Measurements from ENCODE around the gene DNAJC18. TPM values are rescaled to one million over a fixed set of nuclear protein-coding genes. Genes with fewer than 3 reads are reported as not detected.

The DNAJC18 gene
- total and polyA plus RNA-seq, 8 donors = 10.0 to 40.2 (median 28.8) TPM

DNA sequence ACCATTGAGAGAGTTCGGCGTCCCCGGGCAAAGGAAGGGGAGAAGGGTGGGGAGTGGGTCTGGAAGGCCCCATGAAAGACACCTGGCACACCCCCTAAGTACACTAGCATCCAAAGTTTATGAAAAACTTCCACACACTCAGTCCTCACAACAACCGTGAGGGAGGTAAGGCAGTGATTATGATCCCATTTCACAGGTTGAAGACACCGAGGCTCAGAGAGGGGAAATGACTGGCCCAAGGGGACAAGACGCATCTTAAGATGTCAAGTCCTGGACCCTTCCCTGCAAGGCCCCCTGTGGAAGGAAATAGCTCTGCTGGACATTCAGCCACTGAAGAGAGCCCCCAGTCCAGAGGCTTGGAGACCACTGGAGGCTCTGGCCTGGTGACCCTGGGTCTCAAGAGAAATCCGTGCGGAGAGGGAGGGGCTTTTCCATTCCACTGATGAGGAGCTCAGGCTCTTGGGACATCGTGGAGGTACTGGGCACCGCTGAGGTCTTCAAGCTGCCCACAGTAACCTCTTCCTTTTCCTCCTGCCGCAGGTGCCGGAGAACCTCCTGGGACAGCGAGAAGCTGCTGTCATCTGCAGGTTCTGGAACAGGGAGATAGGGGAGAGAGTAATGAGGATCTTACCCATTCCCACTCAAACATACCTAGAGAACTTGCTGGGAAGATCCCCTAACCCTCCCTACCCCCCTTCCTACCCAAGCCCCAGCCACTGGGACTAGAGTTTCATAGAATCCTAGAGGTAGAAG lies 36.7 kb upstream of the DNAJC18 start:
- ATAC-seq (no peak), DNase-seq (no peak)
- Histone ChIP-seq H3K9me3 (no peaks in the 10 kb centered on the region), H3K4me3 (no peak overlapping the region), H3K27me3 (no peaks in the 10 kb centered on the region), H3K27ac (peak overlapping the region in 1 of 2 donors; percentile 40), H3K36me3 (peaks cover 0 to 41% of the 10 kb centered on the region in 2 donors), H3K4me1 (peaks cover 25 to 95% of the 10 kb centered on the region in 2 donors)
- TF ChIP-seq, protein P1, sequence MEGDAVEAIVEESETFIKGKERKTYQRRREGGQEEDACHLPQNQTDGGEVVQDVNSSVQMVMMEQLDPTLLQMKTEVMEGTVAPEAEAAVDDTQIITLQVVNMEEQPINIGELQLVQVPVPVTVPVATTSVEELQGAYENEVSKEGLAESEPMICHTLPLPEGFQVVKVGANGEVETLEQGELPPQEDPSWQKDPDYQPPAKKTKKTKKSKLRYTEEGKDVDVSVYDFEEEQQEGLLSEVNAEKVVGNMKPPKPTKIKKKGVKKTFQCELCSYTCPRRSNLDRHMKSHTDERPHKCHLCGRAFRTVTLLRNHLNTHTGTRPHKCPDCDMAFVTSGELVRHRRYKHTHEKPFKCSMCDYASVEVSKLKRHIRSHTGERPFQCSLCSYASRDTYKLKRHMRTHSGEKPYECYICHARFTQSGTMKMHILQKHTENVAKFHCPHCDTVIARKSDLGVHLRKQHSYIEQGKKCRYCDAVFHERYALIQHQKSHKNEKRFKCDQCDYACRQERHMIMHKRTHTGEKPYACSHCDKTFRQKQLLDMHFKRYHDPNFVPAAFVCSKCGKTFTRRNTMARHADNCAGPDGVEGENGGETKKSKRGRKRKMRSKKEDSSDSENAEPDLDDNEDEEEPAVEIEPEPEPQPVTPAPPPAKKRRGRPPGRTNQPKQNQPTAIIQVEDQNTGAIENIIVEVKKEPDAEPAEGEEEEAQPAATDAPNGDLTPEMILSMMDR (IDR thresholded peaks at IDR 0.05) = no peak
- intact Hi-C loops (cut with DNase I) = no loop called here

GRCh38 chr5:139474890-139475791 lies 35.8 kb upstream of the DNAJC18 start:
- peaks cover 19 to 95% of the 10 kb centered on the region in 2 donors for H3K4me1 ChIP-seq
- peak overlapping the region in 1 of 2 donors; percentile 70 for H3K27ac ChIP-seq
- no peak overlapping the region for H3K4me3 ChIP-seq
- intact Hi-C loops (cut with DNase I) = no loop called here
- ATAC-seq (peak; percentile 85), DNase-seq (peak in 2 of 4 donors; percentile 62 to 65)
- TF ChIP-seq, protein P1 (IDR thresholded peaks at IDR 0.05) = no peak
- H3K27me3 ChIP-seq = no peaks in the 10 kb centered on the region
- H3K9me3 ChIP-seq = no peaks in the 10 kb centered on the region
- H3K36me3 ChIP-seq = peaks cover 0 to 41% of the 10 kb centered on the region in 2 donors

GRCh38 chr5:139473565-139473964 lies 34.2 kb upstream of the DNAJC18 start:
- DNase-seq (no peak), ATAC-seq (no peak)
- peaks cover 15 to 95% of the 10 kb centered on the region in 2 donors for H3K4me1 ChIP-seq
- H3K27ac ChIP-seq = peak overlapping the region; percentile 56 to 70
- no peaks in the 10 kb centered on the region for H3K27me3 ChIP-seq
- H3K4me3 ChIP-seq = no peak overlapping the region
- H3K36me3 ChIP-seq = peaks cover 0 to 36% of the 10 kb centered on the region in 2 donors
- TF ChIP-seq, protein P1 (IDR thresholded peaks at IDR 0.05) = no peak
- intact Hi-C loops (cut with DNase I) = no loop called here
- no peaks in the 10 kb centered on the region for H3K9me3 ChIP-seq

- peak overlapping the region; percentile 56 to 70 for H3K27ac ChIP-seq
Observed at GRCh38 chr5:139473105-139473504, 33.8 kb upstream of the DNAJC18 start.

More at GRCh38 chr5:139473105-139473504, 33.8 kb upstream of the DNAJC18 start:
- no peaks in the 10 kb centered on the region for H3K9me3 ChIP-seq
- ATAC-seq (no peak), DNase-seq (no peak)
- peaks cover 15 to 96% of the 10 kb centered on the region in 2 donors for H3K4me1 ChIP-seq
- intact Hi-C loops (cut with DNase I) = no loop called here
- TF ChIP-seq, protein P1 (IDR thresholded peaks at IDR 0.05) = no peak
- H3K4me3 ChIP-seq = no peak overlapping the region
- H3K27me3 ChIP-seq = no peaks in the 10 kb centered on the region
- H3K36me3 ChIP-seq = peaks cover 0 to 32% of the 10 kb centered on the region in 2 donors
